ENCODE data around the gene PLCXD3.
"Not testable (repeated sequence)": the region's sequence is repeated elsewhere in the genome, so short reads cannot be mapped to it uniquely, and the experiment has no call there.

Gene PLCXD3

GRCh38 chr5:41334221-41334620, 176.2 kb downstream of the PLCXD3 start:
- no peak overlapping the region for H3K4me3 ChIP-seq (ENCODE audit: low read depth, low read length)
- TF ChIP-seq CTCF (IDR thresholded peaks at IDR 0.05; ENCODE audit: borderline replicate concordance, insufficient read depth, low read depth, low read length) = no peak

DNA sequence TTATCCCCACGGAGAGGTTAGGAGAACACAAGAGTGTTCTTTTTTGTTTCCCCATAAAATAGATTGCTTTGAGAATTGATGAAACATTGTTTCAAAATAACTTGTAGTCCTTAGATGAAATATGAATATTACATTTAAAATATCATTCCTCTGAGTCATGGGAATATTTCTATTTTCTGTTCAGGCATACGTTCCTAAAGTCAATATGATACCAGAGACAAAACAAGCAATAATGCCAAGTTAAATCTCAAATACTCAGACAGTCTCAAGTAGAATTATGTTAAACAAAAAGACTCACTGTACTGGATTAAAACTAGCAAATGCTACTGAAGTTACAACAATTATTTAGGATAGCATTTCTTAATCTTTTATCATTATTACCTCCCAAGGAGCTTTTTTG, 185.3 kb downstream of the PLCXD3 start:
- H3K4me3 ChIP-seq (ENCODE audit: low read depth, low read length) = no peak overlapping the region
- no peak for TF ChIP-seq CTCF (IDR thresholded peaks at IDR 0.05; ENCODE audit: borderline replicate concordance, insufficient read depth, low read depth, low read length)

DNA sequence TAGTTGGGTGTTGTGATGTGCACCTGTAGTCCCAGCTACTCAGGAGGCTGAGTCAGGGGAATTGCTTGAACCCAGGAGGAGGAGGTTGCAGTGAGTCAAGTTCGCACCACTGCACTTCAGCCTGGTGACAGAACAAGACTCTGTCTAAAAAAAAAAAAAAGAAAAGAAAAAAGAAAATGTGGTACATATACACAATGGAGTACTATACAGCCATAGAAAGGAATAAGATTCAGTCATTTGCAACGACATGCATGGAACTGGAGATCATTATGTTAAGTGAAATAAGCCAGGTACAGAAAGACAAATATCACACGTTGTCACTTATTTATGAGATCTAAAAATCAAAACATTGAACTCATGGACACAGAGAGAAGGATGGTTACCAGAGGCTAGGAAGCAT, 187.6 kb downstream of the PLCXD3 start:
- H3K4me3 ChIP-seq (ENCODE audit: low read depth, low read length) = not testable (repeated sequence)

- H3K4me3 ChIP-seq (ENCODE audit: low read depth, low read length) = no peak overlapping the region
- no peak for TF ChIP-seq CTCF (IDR thresholded peaks at IDR 0.05; ENCODE audit: borderline replicate concordance, insufficient read depth, low read depth, low read length)
Measured at GRCh38 chr5:41312478-41313060, 197.8 kb downstream of the PLCXD3 start.

- no peak for TF ChIP-seq CTCF (IDR thresholded peaks at IDR 0.05; ENCODE audit: borderline replicate concordance, insufficient read depth, low read depth, low read length)
Measured at GRCh38 chr5:41312066-41312465, 198.3 kb downstream of the PLCXD3 start.

GRCh38 chr5:41309275-41309674, 201.1 kb downstream of the PLCXD3 start:
- no peak overlapping the region for H3K4me3 ChIP-seq (ENCODE audit: low read depth, low read length)
- TF ChIP-seq CTCF (IDR thresholded peaks at IDR 0.05; ENCODE audit: borderline replicate concordance, insufficient read depth, low read depth, low read length) = no peak

More at GRCh38 chr5:41312066-41312465, 198.3 kb downstream of the PLCXD3 start:
- H3K4me3 ChIP-seq (ENCODE audit: low read depth, low read length) = no peak overlapping the region

DNA sequence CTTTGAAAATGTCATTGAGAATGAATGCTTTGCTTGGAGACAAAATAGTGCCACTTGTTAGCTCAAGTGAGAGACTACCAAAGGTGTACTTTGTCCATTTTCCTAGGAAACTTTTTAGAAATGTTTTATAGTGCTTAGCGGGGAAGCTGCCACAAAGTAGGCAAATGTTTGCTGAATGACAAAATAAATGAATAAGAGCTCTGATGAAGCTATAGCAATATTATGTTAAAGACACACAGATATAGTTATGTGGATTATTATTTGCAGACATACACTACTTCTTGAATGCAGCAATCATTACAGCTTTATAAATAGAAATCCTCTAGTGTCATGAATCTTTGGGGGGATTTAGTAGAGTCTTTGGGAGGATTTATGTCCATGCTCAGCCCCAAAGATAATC, 204.4 kb downstream of the PLCXD3 start:
- H3K4me3 ChIP-seq (ENCODE audit: low read depth, low read length) = no peak overlapping the region
- TF ChIP-seq CTCF (IDR thresholded peaks at IDR 0.05; ENCODE audit: borderline replicate concordance, insufficient read depth, low read depth, low read length) = no peak

GRCh38 chr5:41305056-41305455, 205.3 kb downstream of the PLCXD3 start:
- H3K4me3 ChIP-seq (ENCODE audit: low read depth, low read length) = no peak overlapping the region
- TF ChIP-seq CTCF (IDR thresholded peaks at IDR 0.05; ENCODE audit: borderline replicate concordance, insufficient read depth, low read depth, low read length) = no peak

Data from GM12875 (cell line).